Stimulated activated CD4-positive, alpha-beta T cell treated with anti-CD3 and anti-CD28 coated beads, TNF-alpha, amount 100 ng/mL, for 24 hours (primary cell): ENCODE results near the gene DHRS4.

ENCODE experiments used
- DNase-seq, 3 experiments: peaks; one replicate each; pipeline ENCODE4 v3.0.0-alpha.2; 2020; ENCODE audit warnings: low read depth in 3 of 3

Gene DHRS4

DNA sequence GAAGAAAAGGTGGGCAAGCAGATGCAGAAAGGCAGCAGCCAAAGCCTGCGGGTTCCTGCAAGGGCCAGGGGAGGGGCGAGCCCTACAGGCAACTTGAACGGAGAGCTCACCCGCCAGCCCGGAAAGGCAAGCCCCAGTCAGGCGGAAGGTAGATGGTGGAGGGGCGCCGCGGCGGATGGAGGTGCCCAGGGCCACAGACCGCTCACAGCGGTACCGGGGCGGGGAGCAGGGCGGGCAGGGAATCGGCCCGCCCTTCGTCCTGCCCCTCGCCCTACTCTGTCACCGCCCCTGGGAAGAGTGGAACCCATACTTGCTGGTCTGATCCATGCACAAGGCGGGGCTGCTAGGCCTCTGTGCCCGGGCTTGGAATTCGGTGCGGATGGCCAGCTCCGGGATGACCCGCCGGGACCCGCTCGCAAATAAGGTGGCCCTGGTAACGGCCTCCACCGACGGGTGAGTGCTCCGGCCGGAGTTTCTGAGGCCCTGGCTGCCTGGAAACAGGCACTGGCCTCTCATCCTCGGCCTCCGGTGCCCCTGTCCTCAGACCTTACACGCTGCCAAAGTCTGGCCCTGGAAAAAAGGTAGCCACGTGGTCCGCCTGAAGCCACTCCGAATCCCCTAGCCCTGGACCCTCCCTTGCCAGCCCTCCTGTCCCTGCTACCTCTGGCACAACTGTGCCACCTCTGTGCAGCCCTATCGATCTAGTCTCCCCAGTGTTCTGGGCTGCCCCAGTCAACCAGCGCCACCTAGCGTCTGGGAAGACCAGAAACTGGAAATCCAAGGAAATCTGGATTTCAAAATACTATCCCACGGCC lies at the start of gene DHRS4:
TSS of gene DHRS4 (plus strand) at position 307 of the 815 bp plus-strand sequence. CDS start at position 326, 19 bp downstream.
- DNase-seq, result peak; percentile 62 to 83 (median 67)

DNA sequence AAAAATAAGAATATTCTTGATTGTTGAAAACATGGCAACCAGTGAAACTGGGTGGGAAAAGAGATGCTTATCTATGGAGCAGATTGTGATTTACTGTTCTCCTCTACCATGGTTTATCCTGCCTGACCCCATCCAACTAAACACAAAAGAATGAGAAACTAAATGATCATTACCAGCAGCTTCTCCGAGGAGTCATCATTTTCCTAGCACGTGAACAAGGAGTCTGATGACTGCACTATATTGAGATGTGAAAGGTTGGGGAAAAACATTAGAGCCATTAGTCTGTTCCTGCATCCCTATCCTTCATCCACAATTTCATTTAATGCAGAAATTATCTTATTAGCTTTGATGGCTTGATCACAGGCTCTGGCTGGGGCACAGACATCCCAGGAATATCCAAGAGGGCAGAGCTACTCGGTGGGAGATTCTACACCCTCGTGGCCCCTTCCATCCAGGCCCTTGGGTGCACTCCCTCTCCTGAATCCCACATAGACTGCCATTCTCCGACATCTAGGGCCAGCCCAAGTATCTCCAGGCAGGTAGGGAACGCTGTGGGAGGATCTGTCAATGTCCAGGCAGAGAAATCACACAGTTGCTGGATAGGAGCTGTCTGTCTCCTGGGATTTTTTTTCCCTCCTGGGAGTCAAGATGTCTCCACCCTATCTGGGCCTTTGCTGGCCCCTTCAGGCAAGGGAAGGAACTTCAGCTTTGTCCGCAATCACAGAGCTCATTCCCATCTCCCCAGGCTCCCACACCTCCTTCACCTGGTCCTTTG lies 43.3 kb upstream of the DHRS4 start:
- DNase-seq, result peak in 1 of 3 experiments; percentile 7

DNA sequence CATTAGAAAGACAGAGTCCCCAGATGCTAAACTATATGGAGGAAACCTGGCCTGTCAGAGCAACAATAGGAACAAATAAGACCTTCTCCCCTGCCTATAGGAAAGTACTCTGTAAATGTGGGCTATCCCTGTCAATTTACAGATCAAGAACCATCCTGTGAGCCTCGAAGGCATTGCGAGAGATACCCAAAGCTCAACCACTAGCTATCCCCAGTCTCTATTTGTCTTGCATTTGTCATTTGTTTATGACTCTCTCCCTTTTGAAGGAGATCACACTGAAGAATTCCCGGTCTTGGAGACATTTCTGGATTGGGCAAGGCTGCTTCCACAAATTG lies 42.7 kb upstream of the DHRS4 start:
- no peak for DNase-seq

DNA sequence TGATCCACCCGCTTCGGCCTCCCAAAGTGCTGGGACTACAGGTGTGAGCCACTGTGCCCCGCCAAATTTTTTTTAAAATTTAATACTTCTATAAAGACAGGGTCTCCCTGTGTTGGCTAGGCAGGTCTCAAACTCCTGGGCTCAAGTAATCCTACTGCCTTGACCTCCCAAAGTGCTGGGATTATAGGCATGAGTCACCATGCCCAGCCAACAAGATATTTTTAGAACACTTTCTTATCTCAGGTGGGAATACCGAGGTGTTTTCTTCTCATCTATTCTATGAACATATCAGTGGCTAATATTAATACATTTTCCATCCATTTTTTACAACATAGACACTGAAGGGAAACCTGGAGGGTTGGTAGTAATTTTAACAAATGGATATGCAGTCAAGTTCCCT lies 38.0 kb upstream of the DHRS4 start:
- no peak for DNase-seq

DNA sequence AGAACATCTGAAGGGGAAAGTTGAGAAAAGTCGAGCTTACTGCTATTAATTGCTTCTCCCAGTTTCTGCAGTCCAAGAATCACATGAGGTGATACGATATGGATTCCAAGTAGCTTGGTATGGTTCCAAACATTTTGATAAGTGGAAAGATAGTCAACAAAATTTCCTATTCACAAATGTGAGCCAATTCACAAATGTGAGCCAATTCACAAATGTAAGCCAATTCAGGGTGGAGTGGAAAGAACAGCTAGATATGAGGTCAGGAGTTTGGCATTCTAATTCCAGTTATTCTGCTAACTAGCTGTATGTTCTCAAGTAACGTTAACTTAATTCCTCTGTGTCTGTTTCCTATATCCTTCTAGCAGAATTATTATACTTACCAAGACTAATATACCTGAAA lies 37.6 kb upstream of the DHRS4 start:
- no peak for DNase-seq

DNA sequence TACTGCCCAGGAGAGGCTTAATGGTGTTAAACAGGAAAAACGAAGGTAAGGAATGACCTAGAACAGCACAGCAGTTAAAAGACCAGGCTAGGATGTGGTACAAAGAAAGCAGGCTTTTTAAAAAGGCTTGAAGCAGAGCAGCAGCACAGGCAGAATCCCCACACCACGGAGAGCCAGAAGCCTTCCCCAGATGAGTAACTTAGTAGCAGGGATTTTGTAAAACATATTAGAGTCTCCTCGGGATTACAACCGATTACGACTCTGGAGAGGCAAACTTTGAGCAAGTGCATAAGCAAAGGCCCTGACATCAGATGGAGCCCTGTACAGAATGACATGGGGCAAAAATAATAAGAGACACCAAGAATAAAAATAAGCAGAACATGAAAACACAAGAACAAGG lies 37.1 kb upstream of the DHRS4 start:
- no peak for DNase-seq

DNA sequence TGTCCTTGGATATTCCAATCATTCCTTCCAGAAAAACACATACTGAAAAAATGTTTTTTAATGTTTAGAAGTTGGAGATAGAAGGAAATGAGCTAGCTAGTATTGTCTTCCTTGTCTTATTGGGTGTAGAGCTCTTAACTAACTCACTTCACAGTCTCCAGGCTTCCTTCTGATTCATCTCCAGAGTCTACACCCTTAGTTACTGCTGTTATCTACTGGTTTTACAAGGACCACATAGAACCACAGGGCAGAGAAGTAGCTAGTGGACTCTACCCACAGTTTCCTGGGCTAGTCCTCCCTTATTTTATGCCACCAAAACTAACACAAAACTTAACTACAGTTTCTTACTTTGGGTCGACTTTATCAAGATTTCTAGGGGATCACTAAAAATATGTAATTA lies 31.0 kb upstream of the DHRS4 start:
- no peak for DNase-seq

DNA sequence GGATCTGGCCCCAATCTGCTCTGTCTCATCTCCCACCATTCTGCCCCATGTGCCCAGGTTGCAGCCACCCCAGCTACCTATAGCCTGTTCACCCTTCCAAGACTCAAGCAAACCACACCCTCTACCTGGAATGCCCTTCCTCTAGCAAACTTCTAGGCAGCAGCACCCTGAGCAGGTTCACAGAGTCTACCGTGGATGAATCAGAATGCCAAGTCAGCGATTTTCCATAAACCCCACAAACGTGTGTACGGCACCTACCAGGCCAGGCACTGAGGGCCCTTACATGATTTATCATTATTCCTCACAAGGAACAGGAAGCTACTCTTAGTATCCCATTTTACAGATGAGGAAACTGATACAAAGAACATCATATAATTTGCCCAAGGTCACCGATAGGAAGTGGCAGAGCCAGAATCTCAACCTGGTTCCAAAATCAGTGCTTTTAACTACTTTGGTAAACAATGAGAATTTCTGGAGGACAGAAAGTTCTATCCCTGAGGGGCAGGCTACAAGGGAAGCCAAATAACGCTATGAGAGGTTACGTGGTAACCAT lies 28.0 kb upstream of the DHRS4 start:
- DNase-seq, result no peak

DNA sequence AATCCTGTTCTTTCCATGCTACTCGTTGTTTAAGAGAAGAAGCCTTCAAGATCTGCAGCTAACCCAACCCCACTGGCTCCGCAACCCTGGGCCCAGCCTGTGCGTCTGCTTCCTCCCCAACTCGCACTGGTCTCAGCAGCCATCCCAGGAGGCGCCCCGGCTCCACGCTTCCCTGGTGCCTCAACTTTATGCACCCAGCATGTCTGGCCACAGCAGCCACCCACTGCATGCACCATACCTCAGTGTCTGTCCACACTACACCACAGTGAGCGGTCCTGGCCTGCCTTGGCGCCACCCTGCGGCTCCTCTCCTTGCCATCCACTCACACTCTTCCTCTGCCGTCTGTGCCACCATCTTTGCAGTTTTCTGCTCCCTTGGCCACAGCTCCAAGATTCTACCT lies 27.0 kb upstream of the DHRS4 start:
- DNase-seq, result no peak

DNA sequence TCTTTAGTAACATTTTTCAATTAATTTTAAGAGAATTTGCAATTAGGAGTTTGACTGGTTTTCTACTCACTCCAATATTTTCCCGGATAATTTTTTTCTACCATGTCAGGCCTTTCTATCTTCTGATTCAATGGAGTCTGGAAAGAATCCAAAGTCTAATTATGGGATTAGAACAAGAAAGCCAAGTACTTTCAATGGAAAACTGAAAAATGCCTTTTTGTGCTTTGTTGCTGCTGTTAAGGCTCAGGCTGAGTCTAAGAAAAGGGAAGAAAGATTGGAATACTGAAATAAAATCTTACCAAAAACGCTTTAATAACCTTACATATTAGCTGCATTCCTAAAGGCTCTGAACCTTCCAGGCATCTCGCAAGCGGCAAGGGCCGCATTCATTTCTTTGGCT lies 24.4 kb upstream of the DHRS4 start:
- DNase-seq, result no peak

DNA sequence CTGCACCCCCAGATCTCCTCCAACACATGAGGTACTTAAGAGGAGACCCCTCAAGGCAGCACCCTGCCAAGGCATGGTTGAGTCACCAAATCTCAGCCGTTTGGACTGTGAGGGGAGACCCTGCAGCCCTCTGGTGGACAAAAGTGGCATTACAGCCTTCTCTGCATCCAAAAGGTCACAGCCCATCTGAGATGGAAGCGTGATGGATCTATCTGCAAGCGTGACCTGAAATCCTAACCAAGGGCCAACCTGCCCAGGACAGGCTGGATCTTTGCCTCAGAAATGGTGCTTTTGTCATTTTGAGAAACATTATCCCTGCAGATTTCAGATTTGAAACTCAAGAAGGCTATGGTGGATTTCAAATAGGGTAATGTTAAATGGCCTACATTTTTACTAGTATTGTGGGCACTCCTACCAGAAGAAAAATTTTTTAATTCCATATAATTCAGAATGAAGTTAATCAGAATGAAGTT lies 23.7 kb upstream of the DHRS4 start:
- peak; percentile 75 to 77 (median 76) for DNase-seq

DNA sequence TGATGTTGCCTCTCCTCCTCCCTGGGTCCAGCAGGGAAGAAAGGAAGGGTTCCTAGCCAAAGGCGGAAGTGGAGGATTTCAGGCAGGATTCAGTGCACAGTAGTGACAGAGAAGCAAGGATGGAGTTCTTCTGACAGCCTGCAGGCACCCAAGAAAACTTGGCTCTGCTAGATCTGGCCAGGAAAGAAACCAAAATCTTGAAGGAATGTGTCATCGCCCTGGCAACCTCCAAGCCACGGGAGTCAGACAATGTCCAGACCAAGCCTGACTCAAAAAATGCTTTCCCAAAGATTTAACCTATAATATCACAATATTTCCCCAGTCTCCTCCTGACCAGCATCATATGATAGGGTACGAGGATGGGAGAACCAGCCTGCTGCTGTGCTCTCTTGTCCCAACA lies 22.8 kb upstream of the DHRS4 start:
- DNase-seq, result no peak

DNA sequence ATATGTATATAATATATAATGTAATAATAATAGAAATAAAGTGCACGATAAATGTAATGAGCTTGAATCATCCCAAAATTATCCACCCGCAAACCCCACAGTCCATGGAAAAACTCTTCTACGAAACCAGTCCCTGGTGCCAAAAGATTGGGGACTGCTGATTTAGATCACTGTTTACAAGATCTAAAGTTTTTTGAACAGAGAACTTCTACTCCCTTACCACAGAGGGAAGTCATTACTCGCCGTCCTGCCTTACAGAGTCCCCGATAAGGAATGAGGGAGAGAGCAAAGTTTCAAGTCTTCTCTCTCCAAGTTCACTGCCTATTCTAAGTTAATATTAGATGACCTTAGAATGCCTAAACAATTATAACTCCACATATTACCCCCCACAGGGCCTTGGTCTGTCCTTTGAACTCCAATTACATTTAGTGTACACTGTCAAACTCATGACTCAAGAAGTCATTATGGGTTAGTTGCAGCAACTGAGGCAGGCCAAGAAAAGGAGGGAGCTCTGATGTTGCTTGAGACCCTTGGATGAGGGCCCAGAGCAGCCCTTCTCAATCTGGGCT lies 21.8 kb upstream of the DHRS4 start:
- DNase-seq, result no peak

DNA sequence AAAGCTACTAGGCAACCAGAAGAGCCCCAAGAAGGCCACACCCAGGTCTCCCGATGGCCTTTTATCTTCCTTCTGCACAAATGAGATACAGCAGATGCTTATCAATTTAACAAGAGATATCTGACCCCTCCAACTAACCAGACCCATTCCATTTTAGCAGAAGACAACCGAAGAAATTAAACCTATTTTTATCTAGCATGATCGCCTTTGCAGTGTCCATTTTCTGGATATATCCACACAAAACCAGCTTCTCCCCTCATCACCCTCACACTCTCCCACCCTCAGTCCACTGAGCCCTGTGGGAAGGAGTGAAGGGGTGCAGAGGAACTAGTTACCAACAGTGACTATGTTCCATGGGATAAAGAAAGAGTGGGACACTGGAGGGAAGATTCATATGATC lies 20.9 kb upstream of the DHRS4 start:
- DNase-seq, result no peak

DNA sequence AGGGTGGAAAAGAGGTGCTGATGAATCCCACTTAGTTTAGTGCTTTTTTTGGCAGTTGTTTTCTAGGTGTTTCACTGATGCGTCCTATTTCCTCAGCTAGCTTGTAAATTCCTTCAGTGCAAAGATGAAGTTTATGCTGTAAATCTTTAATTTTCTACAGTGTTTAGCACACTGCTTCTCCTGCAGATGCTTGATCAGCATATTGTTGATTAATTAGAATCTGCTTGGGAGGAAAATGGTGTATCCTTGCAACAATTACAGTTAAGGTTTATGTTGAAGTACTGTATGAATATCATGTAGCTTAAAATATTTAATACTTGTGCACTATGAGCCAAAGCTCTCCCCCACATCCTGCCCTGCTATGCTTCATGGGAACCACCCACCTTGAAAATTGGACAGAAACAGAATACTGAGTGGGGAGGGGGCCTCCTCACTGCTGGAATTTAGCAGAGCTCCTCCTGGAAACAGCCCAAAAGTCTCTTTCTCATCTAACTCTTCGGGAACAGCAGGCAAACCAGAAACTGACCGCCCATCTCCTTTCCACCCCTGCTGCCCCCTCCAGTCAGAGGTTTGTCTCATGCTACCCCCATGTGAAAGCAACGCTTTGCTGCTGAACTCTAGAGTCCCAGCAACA lies 20.3 kb upstream of the DHRS4 start:
- DNase-seq, result no peak

DNA sequence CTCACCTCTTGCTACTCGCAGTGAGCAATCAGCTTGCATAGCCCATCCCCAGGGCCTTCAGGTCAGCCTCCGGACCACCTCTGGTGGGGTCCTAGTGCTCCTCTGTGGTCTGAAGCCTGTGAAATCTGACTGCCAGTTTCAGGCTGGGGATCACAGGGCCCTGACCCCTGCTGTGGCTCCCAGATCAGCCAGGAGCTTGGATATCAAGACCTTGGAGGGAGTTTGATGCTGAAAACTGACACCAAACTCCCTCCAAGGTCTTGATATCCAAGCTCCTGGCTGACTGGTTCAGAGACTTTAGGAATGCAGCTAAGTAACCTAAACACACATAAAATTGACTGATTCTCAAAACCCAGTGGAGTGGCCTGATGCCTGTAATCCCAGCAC lies 19.8 kb upstream of the DHRS4 start:
- DNase-seq, result no peak

DNA sequence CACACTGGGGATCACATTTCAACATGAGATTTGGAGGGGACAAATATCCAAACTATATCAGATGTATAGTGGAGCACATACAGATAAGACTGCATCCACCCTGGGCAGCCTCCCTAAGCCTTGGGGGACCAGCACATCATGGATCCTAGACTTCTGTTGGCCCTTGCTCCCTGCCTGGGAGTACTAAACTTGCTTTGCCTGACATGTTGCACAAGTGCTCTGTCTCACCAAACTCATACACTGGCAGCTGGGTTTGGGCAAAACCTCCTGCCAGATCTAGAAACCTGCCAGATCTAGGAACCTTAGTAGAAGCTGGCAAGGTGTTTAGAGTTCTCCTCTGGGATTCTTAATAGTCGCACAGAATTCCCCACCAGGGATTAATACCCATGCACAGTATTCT lies 18.4 kb upstream of the DHRS4 start:
- DNase-seq, result no peak

DNA sequence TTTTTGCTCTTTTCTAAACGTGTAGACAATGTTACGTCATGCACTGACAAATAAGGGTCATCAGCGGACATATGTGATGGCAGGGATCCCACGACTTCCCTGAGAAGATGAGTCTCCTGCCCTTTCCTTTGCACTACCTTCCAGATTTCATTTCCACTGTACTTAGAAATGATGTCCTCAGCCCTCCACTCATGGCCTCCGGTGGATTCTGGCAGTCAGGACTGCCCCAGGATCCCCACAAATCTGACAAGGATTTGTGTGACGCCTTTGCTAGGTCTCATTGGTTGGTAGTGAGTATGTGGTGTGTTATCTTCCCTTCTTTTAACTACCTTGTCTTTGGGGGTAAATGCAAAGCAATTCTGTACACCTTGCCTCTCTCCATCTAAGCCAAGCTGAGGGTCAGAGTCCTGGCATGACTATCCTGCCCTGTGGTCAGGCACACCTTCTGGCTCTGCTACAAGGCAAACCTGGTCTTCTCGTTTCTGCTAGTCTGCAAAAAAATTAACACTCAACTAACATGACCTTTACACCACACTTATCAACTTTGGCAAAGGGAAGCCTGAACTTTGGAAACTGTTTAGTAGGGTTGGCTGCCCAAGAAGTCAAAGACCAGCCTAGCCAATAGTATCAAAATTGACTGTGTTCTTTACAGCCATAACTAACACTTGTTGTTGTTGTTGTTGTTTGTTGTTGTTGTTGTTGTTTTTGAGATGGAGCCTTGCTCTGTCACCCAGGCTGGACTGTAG lies 17.3 kb upstream of the DHRS4 start:
- DNase-seq, result no peak

DNA sequence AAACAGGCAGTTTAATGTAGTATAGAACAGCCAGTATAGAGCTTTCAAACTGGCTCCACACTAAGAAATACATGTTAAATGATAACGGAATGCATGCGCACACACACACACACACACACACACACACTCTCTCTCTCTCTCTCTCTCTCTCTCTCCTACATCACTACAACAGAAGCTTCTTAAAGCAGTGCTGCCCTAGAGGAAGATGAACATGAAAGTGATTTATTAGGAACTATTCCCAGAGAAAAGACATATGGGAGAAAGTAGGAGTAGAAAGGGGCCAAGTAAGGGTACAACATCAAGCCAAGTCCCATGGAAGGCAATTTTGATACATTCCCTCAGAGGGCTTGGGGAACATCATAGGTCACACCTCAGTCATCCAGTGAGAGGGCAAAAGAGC lies 16.4 kb upstream of the DHRS4 start:
- DNase-seq, result no peak

DNA sequence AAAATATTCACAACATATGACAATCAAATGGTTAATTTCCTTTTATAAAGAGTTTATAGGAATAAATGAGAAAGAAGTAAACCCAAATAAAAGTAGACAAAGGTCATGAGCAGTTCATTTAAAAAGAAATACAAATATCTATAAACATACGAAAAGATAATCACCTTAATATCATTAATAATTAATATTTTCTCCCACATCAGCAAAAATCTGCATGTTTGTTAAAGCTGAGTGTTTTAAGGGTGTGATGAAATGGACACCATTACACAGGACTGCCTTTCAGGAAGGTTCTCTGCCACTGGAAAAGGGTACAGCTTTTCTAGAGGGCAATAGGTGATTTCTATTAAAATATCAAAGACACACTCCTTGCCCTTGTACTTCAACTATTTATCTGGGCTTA lies 14.7 kb upstream of the DHRS4 start:
- DNase-seq, result no peak

DNA sequence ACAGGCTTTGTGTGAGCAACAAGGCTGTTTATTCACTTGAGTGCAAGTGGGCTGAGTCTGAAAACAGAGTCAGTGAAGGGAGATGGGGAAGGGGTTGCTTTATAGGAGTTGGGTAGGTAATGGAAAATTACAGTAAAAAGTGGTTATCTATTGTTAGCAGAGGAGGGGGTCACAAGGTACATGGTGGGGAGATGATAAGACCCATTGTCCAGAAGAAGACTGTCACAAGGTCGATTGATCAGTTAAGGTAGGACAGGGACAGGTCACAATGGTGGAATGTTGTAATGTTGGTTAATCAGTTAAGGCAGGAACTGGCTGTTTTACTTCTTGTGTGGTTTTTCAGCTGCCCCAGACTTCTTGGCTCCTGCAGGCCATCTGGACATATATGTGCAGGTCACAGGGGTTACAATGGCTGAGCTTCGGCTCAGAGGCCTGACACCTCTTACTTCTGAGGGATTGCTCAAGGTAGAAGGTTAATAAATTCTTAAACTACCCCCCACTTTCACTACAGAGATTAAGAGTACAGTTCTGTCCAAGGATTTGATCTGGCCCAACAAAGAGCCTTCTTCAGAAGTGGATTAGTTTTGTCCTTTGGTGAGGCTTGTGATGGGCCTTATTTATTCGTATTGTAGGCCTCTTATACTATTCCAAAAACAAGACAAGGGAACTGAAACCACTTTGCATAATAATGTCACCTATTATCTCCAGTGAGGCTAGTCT lies 13.8 kb upstream of the DHRS4 start:
- no peak for DNase-seq
